Esophagus squamous epithelium (tissue), 4 donors: ENCODE results near the gene PRSS22.

ENCODE experiments used
- CTCF ChIP-seq, 6 experiments: fragments of 450-650 bp in 4 of 6; fragments of 200-600 bp in 2 of 6; sonication (generic) in 2 of 6; IDR thresholded peaks; one replicate each; pipeline ENCODE4 v1.5.1; 2016 to 2019; ENCODE audit warnings: antibody characterized with exemption in 6 of 6, mild to moderate bottlenecking in 4 of 6, moderate library complexity in 4 of 6
- POLR2A ChIP-seq, 4 donors: fragments of 450-650 bp; IDR thresholded peaks; one replicate each; pipeline ENCODE4 v1.6.1; 2017; ENCODE audit warnings: antibody characterized with exemption in 4 of 4, mild to moderate bottlenecking in 4 of 4, moderate library complexity in 3 of 4

- TF ChIP-seq CTCF (IDR thresholded peaks at IDR 0.05) (no peak), POLR2A (IDR thresholded peaks at IDR 0.05) (no peak)
Observed at GRCh38 chr16:2827374-2827791, 30.6 kb downstream of the PRSS22 start.
